Stimulated activated CD8-positive, alpha-beta memory T cell treated with anti-CD3 and anti-CD28 coated beads, Interleukin-15, amount 100 ng/mL, for 24 hours (primary cell): ENCODE results near the gene STYX.

Experiments used
- DNase-seq: peaks from one replicate; pipeline ENCODE4 v3.0.0-alpha.2; 2020; ENCODE audit warnings: low read depth

Gene STYX

GRCh38 chr14:52790011-52790755 is 60.2 kb downstream of the STYX start:
- DNase-seq = no peak

GRCh38 chr14:52790756-52791222 is 60.8 kb downstream of the STYX start:
- no peak for DNase-seq

GRCh38 chr14:52791223-52792096 is 61.5 kb downstream of the STYX start, which contains the start of gene GNPNAT1:
TSS of gene GNPNAT1 (minus strand) at chr14:52791607. CDS start at chr14:52784650, 6,957 bp downstream.
- DNase-seq = peak; percentile 60

GRCh38 chr14:52792097-52792415 is 62.1 kb downstream of the STYX start:
- no peak for DNase-seq

- DNase-seq = no peak
Measured at GRCh38 chr14:52793061-52793460, 63.1 kb downstream of the STYX start.

GRCh38 chr14:52797653-52798052 is 67.7 kb downstream of the STYX start:
- DNase-seq = no peak

GRCh38 chr14:52798826-52799225 is 68.9 kb downstream of the STYX start:
- DNase-seq = no peak

- no peak for DNase-seq
Measured at GRCh38 chr14:52801014-52801712, 71.2 kb downstream of the STYX start.

- DNase-seq = no peak
Measured at GRCh38 chr14:52802597-52802996, 72.6 kb downstream of the STYX start.

GRCh38 chr14:52806115-52806514 is 76.1 kb downstream of the STYX start:
- DNase-seq = no peak

GRCh38 chr14:52808101-52808500 is 78.1 kb downstream of the STYX start:
- no peak for DNase-seq

GRCh38 chr14:52821805-52822250 is 91.9 kb downstream of the STYX start:
- DNase-seq = no peak

GRCh38 chr14:52824462-52824861 is 94.5 kb downstream of the STYX start:
- no peak for DNase-seq
